Glutamatergic neuron (in vitro differentiated cells): Measurements from ENCODE around the gene MPI. TPM values are rescaled to one million over a fixed set of nuclear protein-coding genes. Genes with fewer than 3 reads are reported as not detected.
A peak's percentile ranks its signal among the peaks of the same experiment; 100 is the strongest.

Experiments used
- DNase-seq: peaks from one replicate; pipeline ENCODE4 v3.0.0; 2022
- H3K27ac Mint-ChIP-seq: one replicate; pipeline ENCODE4 v1.8.0; 2020; ENCODE audit warnings: mild to moderate bottlenecking, mixed read lengths, inconsistent platforms; ENCODE audit not compliant: unreplicated experiment
- H3K27me3 Mint-ChIP-seq: one replicate; pipeline ENCODE4 v1.8.0; 2020; ENCODE audit warnings: mild to moderate bottlenecking, moderate library complexity, mixed read lengths, inconsistent platforms; ENCODE audit not compliant: unreplicated experiment
- H3K36me3 Mint-ChIP-seq: one replicate; pipeline ENCODE4 v1.8.0; 2020; ENCODE audit warnings: mild to moderate bottlenecking, mixed read lengths, inconsistent platforms; ENCODE audit not compliant: unreplicated experiment
- H3K4me1 Mint-ChIP-seq: one replicate; pipeline ENCODE4 v1.8.0; 2020; ENCODE audit warnings: mild to moderate bottlenecking, low read depth, mixed read lengths, inconsistent platforms; ENCODE audit not compliant: unreplicated experiment
- H3K4me3 Mint-ChIP-seq: one replicate; pipeline ENCODE4 v1.8.0; 2020; ENCODE audit warnings: mild to moderate bottlenecking, mixed read lengths, inconsistent platforms; ENCODE audit not compliant: unreplicated experiment
- H3K9me3 Mint-ChIP-seq: one replicate; pipeline ENCODE4 v1.8.0; 2020; ENCODE audit warnings: mild to moderate bottlenecking, moderate library complexity, mixed read lengths, inconsistent platforms; ENCODE audit not compliant: unreplicated experiment
- total RNA-seq: library from RNA; stranded (reverse); fragmentation: NEBNext Ultra II Directional; extraction: Animal tissue kit (Norgen Biotek cat#: 25700); gene quantifications from one replicate; pipeline ENCODE4 v1.2.1, GENCODE V29; 2021; ENCODE audit not compliant: unreplicated experiment
- TF ChIP-seq, protein P1 (sequence below): fragments of 200-600 bp; sonication (generic); IDR thresholded peaks from one replicate; pipeline ENCODE4 v1.5.0; 2021; ENCODE audit not compliant: partially characterized antibody, unreplicated experiment

The MPI gene
- total RNA-seq, 1 donor from 2014 or later = 33.1 TPM

DNA sequence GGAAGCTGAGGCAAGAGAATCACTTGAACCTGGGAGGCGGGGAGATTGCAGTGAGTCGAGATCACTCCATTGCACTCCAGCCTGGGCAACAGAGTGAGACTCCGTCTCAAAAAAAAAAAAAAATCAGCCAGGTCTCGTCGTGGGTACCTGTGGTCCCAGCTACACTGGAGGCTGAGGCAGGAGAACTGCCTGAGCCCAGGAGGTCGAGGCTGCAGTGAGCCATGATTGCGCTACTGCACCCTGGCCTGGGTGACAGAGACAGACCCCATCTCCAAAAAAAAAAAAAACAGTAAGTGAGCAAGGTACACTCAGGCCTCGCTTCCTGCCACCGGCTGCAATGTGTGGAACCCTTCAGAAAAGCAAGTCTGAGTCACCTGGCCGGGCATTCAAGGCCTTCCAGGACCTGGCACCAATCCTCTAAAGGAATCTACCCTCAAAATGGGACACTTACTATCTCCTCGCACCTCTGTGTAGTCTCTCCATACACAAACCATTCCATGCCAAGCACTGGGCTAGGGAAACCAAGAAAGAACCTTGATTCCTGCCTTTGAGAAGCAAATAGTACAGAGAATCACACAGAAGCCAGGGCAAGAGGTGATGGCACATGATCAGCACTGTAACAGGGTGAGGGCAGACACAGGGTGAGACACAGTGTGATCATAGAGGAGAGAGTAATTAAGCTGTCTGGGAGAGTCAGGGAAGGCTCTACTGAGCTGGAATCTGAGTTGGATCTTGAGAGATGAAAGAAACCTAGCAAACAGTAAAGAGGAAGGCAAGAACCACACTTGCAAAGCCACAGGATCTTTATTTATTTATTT, 26.4 kb upstream of the MPI start:
- Mint-ChIP-seq H3K36me3 (peaks cover 8% of the 10 kb centered on the region), H3K27ac (no peak overlapping the region), H3K4me1 (peaks cover 2% of the 10 kb centered on the region), H3K27me3 (peaks cover 4% of the 10 kb centered on the region), H3K4me3 (no peak overlapping the region), H3K9me3 (peaks cover 4% of the 10 kb centered on the region)
- TF ChIP-seq, protein P1, sequence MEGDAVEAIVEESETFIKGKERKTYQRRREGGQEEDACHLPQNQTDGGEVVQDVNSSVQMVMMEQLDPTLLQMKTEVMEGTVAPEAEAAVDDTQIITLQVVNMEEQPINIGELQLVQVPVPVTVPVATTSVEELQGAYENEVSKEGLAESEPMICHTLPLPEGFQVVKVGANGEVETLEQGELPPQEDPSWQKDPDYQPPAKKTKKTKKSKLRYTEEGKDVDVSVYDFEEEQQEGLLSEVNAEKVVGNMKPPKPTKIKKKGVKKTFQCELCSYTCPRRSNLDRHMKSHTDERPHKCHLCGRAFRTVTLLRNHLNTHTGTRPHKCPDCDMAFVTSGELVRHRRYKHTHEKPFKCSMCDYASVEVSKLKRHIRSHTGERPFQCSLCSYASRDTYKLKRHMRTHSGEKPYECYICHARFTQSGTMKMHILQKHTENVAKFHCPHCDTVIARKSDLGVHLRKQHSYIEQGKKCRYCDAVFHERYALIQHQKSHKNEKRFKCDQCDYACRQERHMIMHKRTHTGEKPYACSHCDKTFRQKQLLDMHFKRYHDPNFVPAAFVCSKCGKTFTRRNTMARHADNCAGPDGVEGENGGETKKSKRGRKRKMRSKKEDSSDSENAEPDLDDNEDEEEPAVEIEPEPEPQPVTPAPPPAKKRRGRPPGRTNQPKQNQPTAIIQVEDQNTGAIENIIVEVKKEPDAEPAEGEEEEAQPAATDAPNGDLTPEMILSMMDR = no peak
- DNase-seq = no peak

DNA sequence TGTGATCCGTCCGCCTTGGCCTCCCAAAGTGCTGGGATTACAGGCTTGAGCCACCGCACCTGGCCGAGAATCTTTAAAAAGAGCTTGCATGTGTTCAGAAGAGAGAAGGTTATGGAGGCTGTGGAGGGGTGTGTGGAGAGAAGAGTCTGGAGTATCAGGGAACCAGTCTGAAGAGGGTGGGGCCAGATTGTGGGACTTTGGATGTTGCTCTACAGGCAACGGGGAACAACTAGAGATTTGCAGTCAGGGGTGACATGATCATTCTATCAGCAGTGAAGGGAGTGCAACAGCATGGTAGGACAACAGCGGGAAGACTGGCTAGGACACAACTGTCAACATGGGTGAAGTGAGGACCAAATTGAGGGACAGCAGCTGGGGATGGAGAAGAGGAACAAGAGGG, 25.5 kb upstream of the MPI start:
- TF ChIP-seq, protein P1 = no peak
- Mint-ChIP-seq H3K9me3 (peaks cover 4% of the 10 kb centered on the region), H3K4me1 (peaks cover 2% of the 10 kb centered on the region), H3K27ac (no peak overlapping the region), H3K4me3 (peak overlapping the region; percentile 47), H3K27me3 (peaks cover 4% of the 10 kb centered on the region), H3K36me3 (peaks cover 8% of the 10 kb centered on the region)
- no peak for DNase-seq

DNA sequence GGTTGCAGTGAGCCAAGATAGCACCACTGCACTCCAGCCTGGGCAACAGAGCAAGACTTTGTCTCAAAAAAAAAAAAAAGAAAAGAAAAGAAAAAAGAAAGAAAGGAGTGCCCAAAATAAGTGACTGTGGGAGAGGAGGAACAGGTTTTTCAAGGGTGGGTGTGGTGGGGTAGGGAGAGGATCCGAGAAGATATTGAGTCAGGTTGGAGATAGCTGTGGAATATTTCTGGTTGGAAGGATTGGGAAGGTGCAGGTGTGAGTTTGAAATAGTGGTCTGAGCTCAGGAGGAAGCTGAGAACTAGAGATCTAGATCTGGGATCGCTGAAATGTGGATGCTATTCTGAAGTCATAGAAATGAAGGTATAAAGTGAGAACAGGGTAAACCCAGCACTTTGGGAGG, 24.5 kb upstream of the MPI start:
- TF ChIP-seq, protein P1 = no peak
- Mint-ChIP-seq H3K36me3 (peaks cover 8% of the 10 kb centered on the region), H3K27ac (no peak overlapping the region), H3K27me3 (peaks cover 4% of the 10 kb centered on the region), H3K9me3 (peaks cover 4% of the 10 kb centered on the region), H3K4me3 (no peak overlapping the region), H3K4me1 (peaks cover 2% of the 10 kb centered on the region)
- DNase-seq = no peak

GRCh38 chr15:74866090-74866489, 23.8 kb upstream of the MPI start:
- TF ChIP-seq, protein P1 = no peak
- H3K9me3 Mint-ChIP-seq = peaks cover 4% of the 10 kb centered on the region
- peaks cover 4% of the 10 kb centered on the region for H3K27me3 Mint-ChIP-seq
- no peak overlapping the region for H3K27ac Mint-ChIP-seq
- DNase-seq = no peak
- H3K36me3 Mint-ChIP-seq = peaks cover 8% of the 10 kb centered on the region
- no peak overlapping the region for H3K4me3 Mint-ChIP-seq
- peaks cover 5% of the 10 kb centered on the region for H3K4me1 Mint-ChIP-seq

- H3K27me3 Mint-ChIP-seq = peaks cover 4% of the 10 kb centered on the region
- peaks cover 7% of the 10 kb centered on the region for H3K4me1 Mint-ChIP-seq
- H3K36me3 Mint-ChIP-seq = peaks cover 8% of the 10 kb centered on the region
- H3K4me3 Mint-ChIP-seq = no peak overlapping the region
- TF ChIP-seq, protein P1 = no peak
- H3K9me3 Mint-ChIP-seq = peaks cover 4% of the 10 kb centered on the region
- no peak overlapping the region for H3K27ac Mint-ChIP-seq
- no peak for DNase-seq
These were observed 22.3 kb upstream of the MPI start for GRCh38 chr15:74867466-74868038.
